Fibroblast of pulmonary artery (primary cell): ENCODE data around the gene DSTYK.

Source experiments
- DNase-seq: peaks from one replicate; pipeline ENCODE4 v3.0.0-alpha.2; 2010; ENCODE audit warnings: low read depth
- H3K4me3 ChIP-seq: replicated peaks from 2 replicates; pipeline ENCODE4 v1.5.1; 2011; ENCODE audit warnings: low read depth, mild to moderate bottlenecking, control low read depth, low read length, moderate library complexity
- TF ChIP-seq, protein P1 (sequence below): IDR thresholded peaks from 2 replicates; pipeline ENCODE4 v1.5.1; 2011; ENCODE audit warnings: mild to moderate bottlenecking, control low read depth, low read length, inconsistent platforms; ENCODE audit errors: missing control alignments

DSTYK gene

DNA sequence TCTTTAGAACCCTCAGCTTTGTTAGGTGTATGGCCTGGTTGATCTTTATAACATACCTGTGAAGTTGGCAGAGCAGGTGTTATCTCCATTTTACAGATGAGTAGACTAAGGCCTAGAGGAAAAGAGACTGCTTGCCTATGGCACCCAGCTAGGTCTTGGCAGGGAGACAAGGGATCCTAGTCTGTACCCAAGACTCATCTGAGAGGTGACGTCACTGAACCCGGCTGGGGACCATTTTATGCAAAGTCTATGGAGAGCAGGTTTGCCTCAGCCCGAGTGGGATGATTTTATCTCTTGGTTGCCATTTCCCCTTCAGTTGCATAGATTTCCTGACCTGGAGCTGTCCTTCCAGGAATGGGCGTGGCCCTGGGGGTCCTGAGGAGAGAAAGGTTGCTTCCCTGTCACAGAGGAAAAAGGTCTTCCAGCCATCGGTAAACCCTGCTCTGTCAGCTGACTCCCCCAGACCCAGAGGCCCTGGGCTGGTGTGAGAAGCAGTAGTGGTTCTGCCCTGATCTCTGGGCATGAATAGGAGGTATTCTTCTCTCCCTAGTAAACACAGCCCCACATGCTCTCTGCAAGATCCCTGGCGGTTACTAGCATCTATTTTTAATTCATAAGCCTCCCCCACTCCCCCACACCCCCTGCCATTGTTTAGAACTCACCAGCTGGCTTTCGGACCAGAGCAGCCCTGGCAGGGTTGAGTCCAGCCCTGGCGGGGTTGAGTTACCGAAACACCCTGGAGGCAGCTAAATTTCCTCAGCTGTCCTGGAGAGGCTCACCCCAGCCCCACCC is 35.8 kb upstream of the DSTYK start:
- TF ChIP-seq, protein P1, sequence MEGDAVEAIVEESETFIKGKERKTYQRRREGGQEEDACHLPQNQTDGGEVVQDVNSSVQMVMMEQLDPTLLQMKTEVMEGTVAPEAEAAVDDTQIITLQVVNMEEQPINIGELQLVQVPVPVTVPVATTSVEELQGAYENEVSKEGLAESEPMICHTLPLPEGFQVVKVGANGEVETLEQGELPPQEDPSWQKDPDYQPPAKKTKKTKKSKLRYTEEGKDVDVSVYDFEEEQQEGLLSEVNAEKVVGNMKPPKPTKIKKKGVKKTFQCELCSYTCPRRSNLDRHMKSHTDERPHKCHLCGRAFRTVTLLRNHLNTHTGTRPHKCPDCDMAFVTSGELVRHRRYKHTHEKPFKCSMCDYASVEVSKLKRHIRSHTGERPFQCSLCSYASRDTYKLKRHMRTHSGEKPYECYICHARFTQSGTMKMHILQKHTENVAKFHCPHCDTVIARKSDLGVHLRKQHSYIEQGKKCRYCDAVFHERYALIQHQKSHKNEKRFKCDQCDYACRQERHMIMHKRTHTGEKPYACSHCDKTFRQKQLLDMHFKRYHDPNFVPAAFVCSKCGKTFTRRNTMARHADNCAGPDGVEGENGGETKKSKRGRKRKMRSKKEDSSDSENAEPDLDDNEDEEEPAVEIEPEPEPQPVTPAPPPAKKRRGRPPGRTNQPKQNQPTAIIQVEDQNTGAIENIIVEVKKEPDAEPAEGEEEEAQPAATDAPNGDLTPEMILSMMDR: no peak
- peak; percentile 69 for DNase-seq
- H3K4me3 ChIP-seq: no peak overlapping the region

DNA sequence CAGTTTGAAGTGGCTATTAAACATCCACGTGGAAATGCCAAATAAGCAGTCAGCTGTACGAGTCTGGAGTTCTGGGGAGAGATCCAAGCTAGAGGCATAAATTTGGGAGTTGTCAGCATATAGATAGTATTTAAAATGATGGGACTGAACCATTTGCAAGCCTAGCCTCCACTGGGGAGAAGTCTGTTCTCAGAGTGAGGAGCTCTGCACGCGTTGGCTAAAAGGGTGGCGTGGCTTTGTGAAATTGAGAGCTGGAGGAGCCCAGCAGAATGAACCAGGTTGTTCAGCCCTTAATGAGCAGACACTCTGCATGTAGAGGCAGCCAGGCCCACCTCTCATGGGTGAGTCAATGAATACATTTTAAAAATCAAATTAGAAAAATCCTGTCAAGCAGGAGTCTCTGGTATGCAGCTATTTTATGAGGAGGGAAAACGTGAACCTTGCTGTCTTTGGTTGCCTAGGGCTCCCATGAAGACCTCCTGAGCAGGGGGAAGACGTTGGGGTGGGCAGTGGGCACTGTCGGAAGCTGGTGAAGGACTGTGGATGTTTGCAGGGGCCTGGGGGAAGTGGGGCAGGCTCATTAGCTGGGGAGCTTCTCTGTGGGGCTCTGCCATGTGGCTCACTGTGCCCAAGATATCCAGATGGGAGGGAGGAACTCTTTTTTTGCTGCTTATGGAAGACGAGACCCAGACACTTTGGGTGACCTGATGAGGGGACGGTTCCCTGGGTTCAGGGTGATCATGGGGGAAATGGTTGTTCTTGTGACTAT is 35.0 kb upstream of the DSTYK start:
- TF ChIP-seq, protein P1: no peak
- H3K4me3 ChIP-seq: no peak overlapping the region
- no peak for DNase-seq

DNA sequence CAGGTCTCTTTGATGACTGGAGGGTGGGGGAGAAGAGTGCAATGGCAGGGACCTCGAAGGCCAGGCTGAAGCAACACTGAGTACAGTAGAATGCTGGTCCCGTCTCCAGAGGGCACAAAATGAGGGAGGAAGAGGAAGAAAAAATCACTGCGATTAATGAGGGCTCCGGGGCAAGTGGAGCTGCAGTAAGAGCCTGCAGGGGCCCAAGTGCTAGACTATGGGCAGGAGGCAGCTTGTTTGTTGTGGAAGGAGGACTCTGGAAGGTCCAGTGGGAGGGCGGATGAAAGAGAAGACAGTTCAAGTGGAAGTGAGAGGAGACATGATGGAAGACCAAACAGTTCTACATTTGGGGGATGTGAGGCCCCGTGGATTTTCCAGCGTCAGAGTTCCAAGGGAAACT is 33.6 kb upstream of the DSTYK start:
- no peak for DNase-seq
- TF ChIP-seq, protein P1: no peak
- H3K4me3 ChIP-seq: no peak overlapping the region

DNA sequence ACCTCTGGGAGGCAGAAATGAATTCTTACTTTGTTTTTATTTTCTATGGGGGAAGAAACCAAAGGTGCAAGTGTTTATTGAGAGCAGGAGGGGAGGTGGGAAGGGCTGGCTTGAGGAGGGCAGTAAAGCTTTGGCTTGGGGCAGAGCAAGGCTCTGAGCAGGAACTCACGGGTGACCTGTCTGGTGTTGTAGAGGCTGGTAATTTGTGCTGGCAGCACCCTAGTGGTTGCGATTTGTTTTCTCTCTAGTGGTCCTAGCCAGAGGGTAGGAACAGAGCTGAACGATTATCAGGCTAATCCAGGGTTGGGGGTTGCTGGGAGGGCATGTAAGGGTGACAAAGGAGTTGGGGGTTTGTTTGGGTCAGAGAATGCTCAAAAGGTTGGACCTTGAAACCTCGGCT is 32.9 kb upstream of the DSTYK start:
- H3K4me3 ChIP-seq: no peak overlapping the region
- TF ChIP-seq, protein P1: no peak
- no peak for DNase-seq

DNA sequence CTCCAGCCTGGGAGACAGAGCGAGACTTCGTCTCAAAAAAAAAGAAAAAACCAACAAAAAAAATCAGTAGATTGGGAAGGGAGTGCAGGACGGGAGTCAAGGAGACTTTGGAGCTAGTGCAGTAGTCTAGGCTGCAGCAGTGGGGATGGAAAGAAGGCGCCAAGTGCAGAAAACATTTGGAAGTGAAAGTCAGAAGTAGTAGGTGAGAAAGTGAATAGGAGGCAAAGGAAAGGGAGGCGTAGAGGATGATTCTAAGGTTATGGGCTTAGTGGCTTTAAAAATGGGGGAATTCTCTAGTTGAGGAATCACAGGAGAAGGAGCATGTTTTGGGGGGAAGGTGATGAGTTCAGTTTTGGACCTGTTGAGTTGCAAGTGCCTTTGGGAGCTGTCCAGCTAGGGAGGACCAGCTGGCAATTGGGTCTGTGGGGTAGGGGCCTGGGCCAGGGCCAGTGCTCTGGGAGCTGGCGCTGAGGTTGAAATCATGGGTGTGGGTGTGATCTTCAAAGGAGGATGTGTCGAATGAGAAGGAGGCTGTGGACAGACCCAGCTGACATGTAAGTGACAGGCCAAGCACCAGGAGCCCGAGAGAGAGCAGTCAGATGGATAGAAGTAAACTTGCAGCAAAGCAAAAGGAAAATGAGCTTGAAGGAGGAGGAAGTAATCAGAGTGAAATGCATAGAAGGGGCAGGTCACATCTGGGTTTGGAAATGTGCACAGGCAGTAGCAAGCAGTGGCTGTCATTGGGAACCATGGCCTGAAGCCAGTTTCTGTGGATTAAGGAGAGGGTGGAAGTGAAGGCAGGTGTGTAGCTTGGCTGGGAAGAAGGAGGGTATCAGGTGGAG is 32.1 kb upstream of the DSTYK start:
- no peak for DNase-seq
- no peak overlapping the region for H3K4me3 ChIP-seq
- TF ChIP-seq, protein P1: no peak

DNA sequence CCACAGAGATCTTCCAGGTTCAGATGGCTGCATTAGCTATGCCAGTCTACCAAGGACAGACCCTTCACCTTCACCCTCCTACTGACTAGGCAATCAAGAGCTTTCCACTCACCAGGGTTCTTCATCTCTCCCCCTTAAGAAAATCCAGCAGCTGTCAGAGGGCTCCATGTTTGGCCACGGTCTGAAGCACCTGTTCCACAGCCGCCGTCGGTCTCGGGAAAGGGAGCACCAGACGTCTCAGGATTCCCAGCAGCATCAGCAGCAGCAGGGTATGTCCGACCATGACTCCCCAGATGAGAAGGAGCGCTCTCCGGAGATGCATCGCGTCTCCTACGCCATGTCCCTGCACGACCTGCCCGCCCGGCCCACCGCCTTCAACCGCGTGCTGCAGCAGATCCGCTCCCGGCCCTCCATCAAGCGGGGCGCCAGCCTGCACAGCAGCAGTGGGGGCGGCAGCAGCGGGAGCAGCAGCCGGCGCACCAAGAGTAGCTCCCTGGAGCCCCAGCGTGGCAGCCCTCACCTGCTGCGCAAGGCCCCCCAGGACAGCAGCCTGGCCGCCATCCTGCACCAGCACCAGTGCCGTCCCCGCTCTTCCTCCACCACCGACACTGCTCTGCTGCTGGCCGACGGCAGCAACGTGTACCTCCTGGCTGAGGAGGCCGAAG is 30.0 kb upstream of the DSTYK start:
- no peak for DNase-seq
- TF ChIP-seq, protein P1: no peak
- no peak overlapping the region for H3K4me3 ChIP-seq
